Central memory CD4-positive, alpha-beta T cell (primary cell): ENCODE results near the gene DGKB.

Experiments
- DNase-seq: peaks from one replicate; pipeline ENCODE4 v3.0.0; 2022

DGKB gene

DNA sequence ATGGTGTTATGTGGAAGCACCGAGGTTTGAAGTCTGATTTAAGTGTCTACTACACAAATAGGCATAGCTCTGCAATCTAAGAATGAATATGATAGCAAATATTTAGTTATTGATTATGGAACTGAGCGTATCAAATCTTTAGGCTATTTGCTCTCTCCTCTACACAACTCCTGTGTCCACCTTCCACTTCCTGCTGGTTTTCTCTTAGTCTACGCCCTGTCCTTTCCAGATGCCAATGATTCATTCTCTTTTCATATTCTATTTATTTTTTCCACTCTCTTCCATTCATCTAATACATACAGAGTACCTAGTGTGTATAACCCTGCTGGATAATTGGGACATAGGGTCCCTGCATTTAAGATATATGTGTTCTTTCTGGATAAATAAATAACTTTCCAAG lies 83.7 kb downstream of the DGKB start:
- DNase-seq: no peak

- DNase-seq: no peak
Observed at GRCh38 chr7:14817829-14818614, 84.5 kb downstream of the DGKB start.

DNA sequence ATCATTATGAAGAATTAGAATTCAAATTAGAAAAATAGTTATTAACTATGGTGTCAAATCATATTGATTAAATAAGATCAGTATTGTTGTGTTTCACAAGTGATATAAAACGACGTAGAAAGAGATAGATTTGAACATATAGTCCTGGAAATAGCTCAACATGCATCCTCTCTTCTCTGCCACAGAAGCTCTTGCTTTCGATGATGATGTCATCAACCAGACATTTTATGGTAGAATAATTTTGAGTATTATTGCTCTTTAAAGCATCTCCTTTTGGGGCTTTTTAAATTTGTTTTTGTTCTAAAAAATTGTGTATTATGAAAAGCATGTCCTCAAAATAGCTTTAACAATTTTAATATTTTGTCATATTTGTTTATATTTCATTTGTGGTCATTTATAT lies 95.0 kb downstream of the DGKB start:
- DNase-seq: no peak

GRCh38 chr7:14806891-14807290 lies 95.7 kb downstream of the DGKB start:
- DNase-seq: no peak

GRCh38 chr7:14805105-14805719 lies 97.3 kb downstream of the DGKB start:
- DNase-seq: no peak

- DNase-seq: no peak
Observed at GRCh38 chr7:14800664-14801063, 101.9 kb downstream of the DGKB start.

GRCh38 chr7:14793151-14793550 lies 109.4 kb downstream of the DGKB start:
- no peak for DNase-seq

DNA sequence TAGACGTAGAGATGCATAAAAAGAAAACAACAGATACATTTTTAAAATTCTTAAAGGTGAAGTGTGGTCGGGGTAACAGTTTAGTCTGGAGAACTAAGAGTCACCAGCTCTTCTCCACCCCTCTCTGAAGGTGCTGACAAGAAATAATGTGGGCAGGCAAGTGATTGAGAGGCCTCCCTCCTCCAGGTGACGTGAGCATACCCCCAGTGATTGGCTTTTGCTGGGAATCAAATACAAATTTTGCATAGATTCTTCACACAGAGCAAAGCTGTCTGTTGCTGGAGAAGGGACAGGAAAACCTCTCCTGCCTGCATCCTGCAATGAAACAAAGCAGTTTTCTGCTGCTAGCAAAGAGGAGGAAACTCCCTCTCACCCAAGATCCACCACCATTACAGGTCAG lies 115.0 kb downstream of the DGKB start:
- DNase-seq: no peak

DNA sequence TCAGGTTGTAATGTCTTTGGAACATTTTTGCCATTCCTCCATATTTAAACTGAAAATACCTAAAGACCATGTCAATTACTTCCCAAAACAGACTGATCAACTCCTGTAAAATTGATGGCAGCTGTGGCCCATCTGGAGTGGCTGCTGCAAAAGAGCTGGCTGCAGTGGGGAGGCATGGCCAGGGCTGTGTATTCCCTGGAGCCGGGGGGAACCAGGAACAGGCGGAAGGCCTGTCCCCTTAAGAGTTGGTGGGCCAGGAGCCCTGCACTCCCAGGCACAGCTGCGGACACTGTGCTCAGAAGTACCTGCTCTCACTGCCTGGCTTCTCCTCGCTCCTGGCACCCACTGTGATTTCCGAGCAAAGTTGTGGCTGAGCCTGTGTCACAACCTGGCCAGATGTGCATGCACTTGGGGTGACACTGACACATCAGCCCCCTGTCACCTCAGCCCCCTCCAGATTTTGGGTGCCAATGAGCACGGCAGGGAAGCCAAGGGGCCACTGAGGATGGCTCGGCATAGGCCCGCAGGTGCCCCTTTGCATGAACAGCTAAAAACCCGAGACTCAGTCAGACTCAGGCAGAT lies 116.1 kb downstream of the DGKB start:
- DNase-seq: no peak

GRCh38 chr7:14777806-14778205 lies 124.7 kb downstream of the DGKB start:
- no peak for DNase-seq

DNA sequence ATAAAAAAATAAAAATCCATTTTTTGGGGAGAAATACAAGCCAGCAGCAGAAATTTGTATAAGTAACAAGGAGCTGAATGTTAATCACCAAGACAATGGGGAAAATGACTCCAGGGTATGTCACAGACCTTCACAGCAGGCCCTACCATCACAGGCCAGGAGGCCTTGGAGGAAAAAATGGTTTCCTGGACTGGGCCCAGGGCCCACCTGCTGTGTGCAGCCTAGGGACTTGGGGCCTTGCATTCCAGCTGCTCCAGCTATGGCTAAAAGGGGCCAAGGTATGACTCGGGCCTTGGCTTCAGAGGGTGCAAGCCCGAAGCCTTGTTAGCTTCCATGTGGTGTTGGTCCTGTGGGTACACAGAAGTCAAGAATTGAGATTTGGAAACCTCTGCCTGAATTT lies 126.3 kb downstream of the DGKB start:
- no peak for DNase-seq

- DNase-seq: no peak
Observed at GRCh38 chr7:14773729-14774271, 128.8 kb downstream of the DGKB start.

DNA sequence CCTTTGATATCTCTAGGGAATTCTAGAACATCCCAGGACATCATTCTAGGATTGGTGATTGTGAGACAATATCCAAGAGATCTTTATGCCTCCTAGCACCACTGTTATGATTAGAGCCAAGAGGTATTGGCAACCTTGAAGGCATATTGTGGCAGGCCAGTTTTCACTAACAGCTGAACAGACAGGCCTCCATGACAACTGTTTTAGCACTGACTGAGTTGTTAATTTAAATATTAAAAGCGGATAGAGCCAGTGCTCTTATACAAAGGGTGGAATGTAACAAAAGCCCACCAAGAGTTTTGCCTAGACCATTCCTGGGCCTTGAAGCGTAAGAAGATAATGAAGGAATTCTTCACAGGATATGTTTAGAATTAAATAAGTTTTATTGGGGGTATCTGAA lies 131.9 kb downstream of the DGKB start:
- no peak for DNase-seq

- DNase-seq: no peak
Observed at GRCh38 chr7:14769261-14769660, 133.3 kb downstream of the DGKB start.

GRCh38 chr7:14767716-14768425 lies 134.7 kb downstream of the DGKB start:
- no peak for DNase-seq

- no peak for DNase-seq
Observed at GRCh38 chr7:14766747-14767146, 135.8 kb downstream of the DGKB start.

DNA sequence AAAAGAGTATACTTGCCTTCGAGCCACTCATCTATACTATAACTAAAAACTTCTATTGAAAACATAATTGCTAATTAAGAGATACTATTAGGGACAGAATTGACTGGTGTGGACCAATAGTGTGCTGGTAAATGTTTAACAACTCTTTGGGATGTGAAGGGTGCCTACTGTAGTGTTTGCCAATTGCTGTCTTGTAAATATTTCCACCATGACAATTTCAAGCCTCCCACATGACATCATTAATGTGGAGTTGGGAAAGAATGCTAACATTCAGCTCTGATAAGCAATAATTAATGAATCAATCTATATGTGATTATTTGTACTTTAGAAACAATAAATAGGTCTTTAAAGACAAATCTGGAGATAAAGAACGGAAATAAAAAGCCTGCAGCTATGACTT lies 136.8 kb downstream of the DGKB start:
- no peak for DNase-seq

DNA sequence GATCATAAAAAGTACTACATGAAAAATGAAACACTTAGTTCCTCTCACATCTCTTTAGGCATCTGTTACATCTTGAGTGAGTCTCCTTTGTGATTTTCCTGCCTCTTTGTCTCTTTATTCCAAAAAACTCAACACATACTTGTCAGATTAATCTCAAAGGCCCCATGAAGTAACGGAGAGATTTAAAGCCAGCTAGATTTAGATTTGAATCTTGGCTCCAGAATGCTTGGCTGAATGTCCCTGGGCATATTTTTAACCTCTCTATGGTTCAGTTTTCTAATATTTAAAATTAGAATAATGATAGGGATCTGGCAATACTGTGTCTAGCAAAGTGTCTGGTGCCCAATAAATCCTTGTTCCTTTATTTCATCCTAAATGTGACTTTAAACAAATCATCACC lies 140.0 kb downstream of the DGKB start:
- no peak for DNase-seq

DNA sequence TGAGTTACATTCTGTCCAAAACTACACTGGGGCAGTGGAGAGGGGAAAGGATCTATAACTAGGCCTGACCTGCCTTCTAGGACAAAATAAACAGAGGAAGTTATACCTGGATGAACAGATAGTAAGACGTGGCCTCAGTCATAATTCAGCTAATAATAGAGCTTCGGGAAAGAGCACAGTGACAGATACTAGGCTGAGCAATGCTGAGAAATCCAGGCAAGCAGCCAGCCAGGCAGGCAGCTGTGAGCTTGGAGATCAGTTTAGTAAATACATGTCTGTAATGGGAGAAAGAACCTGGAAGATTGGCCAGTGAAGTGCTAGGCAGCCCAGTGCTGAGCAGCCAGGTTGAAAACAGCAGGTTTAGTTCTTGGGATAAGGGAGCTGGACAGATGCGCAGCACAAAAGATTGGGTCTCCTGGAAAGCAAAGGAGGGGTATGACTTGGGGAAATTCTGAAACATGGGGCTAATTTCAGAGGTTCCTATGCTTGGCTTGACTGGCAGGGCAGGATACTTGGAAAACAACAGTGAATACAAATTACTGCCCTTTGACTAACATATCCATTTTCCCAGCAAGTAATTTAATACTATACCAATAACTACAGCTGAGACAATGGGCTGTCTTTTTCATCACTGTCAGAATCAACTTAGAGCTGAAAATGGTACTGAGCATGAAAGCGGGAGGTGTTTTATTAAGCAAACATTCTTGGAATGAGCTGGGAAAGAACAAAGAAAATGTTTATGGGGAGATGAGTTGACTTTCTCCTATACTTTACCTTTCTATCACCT lies 140.8 kb downstream of the DGKB start:
- DNase-seq: no peak

- no peak for DNase-seq
Observed at GRCh38 chr7:14760730-14761478, 141.6 kb downstream of the DGKB start.

GRCh38 chr7:14759785-14760184 lies 142.8 kb downstream of the DGKB start:
- no peak for DNase-seq

DNA sequence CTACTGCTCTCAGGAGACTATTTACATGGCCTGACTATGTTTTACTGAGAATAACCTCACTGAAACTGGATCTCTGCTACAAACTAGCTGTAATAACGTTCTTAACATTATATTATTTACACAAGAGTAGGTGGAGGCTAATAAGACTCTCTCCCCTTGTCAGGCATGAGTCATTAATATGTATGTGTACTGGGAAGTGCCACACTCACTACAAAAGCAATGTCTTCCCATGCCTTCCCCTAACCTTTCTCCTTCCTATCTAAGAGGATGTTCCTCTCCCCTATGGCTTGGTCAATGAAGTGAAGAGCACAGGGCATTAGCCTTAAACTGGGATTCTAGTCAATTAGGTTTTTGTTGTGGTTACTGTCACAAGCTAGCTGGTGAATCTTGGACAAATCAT lies 147.9 kb downstream of the DGKB start:
- no peak for DNase-seq
